ENCODE results near the gene PTPRM.

Gene PTPRM

DNA sequence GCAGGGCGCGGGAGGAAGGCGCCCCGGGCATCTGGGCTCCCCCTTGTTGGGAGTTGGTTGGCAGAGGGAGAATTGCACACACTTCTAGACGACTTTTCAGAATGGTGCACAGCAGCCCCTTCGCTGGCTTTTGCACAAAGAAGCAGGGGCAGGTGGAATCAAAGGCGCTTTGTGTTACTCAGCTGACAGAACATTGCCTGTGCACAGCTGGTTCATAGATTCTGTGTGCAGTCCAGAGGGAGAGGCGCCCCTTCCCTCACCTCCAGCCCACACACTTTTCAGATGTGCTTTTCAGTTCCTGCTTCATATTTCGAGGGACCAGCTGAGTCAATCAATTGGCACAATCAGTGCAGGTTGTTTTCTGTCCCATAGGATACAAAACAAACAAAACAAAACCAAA lies 693.7 kb downstream of the PTPRM start:
- DNase-seq (ENCODE audit: low read depth in 2 of 3, low spot score in 1 of 3), result no peak

DNA sequence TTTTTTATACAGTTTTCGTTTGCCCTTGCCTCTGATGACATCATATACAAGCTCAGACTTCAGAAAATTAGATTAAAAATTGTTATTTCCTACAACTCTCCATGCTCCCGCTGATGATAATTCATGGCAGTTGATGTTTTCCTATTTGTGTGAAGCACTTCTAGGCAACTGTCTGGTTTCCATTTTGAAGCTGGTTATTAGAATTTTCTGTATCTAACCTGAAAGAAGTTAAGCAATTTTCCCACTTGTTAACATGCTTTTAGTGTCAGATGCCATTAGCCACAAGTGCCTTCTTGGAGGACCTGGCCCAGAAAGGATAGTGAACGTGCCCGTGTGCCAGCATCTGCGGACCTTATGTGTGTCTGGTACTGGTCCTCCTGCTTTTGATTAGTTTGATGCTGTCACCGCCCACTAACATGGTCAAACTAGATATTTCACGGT lies 694.6 kb downstream of the PTPRM start:
- DNase-seq (ENCODE audit: low read depth in 2 of 3, low spot score in 1 of 3), result no peak

DNA sequence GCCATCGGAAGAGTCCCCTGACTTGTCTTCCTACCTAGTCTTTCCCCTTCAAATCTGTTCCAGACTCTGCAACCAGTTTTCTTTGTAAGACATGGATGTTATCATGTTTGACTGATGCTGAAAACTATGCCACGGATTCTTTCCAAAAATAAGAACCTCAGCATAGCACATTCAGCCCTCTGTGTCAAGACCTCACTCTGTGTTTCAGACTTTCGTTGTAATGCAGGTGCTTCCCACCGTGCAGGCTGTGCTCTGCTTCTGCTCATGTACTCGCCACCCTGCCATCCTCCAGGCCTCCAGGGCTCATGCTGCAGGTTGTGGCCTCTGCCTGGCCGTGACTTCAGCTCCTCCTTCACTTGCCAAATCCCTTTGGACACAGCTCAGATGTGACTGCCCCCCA lies 695.1 kb downstream of the PTPRM start:
- DNase-seq (ENCODE audit: low read depth in 2 of 3, low spot score in 1 of 3), result no peak

GRCh38 chr18:8264116-8264515 lies 697.0 kb downstream of the PTPRM start:
- no peak for DNase-seq (ENCODE audit: low read depth in 2 of 3, low spot score in 1 of 3)

- DNase-seq (ENCODE audit: low read depth in 2 of 3, low spot score in 1 of 3), result no peak
Observed at GRCh38 chr18:8264861-8265411, 697.8 kb downstream of the PTPRM start.

- DNase-seq (ENCODE audit: low read depth in 2 of 3, low spot score in 1 of 3), result no peak
Observed at GRCh38 chr18:8272254-8272653, 705.1 kb downstream of the PTPRM start.

DNA sequence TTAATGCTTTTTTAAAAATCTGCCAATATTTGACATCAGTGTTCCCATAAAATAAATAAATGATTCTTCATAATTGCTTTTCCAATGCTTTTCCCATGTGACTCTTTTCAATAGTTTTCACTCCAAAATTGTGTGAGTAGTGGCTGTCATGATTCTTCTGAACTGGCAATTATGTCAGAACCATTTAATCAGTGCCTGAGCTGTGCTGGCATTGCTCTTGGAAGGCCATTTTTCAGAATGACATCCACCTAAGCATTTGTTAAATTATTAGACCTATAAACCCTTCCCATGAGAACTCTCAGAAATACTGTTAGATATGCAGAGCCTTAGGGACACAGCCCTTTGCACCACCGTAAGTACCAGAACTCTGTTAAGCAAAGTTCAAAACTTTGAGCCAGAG lies 707.3 kb downstream of the PTPRM start:
- no peak for DNase-seq (ENCODE audit: low read depth in 2 of 3, low spot score in 1 of 3)

- DNase-seq (ENCODE audit: low read depth in 2 of 3, low spot score in 1 of 3), result no peak
Observed at GRCh38 chr18:8276406-8276805, 709.3 kb downstream of the PTPRM start.

- no peak for DNase-seq (ENCODE audit: low read depth in 2 of 3, low spot score in 1 of 3)
Observed at GRCh38 chr18:8277270-8277669, 710.2 kb downstream of the PTPRM start.

DNA sequence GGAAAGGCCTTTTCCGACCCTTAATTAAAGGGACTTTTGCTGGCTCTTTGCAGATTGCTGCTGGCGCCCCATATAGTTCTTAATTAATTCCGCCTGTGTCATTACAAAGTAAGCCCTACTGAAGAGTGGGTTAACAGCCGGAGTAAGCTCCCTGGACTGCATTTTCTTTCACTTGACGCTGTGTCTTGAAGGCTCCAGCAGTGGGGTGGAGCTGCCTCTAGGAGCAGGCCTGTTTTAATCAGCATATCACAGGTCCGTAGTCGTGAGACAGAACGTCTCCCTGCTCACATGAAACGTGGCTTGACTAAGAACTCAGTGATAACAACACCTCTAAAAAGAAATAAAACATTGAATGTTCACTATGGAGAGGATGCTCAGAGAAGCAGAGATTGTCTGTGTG lies 712.2 kb downstream of the PTPRM start:
- no peak for DNase-seq (ENCODE audit: low read depth in 2 of 3, low spot score in 1 of 3)

DNA sequence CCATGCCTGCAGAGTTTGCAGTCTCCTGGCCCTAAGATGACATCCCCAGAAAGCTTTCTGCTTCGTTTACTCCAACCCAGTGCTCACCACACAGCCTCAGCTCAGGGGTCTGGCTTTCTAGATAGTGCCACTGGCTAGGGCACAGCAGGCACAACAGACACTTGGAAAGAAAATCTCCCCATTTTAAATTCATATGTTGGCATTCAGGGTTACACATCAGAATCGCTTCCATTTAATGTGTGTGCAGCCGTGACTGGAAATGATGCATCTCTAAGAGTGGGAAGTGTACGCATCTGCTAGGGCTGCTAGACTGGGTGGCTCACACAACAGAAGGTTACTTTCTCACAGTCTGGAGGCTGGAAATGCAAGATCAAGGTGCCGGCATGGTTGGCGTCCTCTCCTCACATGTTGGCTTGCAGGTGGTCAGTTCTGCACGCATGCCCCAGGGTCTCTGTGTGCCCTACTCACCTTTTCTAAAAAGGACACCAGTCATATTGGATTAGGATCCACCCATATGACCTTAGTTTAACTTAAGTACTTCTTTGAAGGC lies 712.7 kb downstream of the PTPRM start:
- DNase-seq (ENCODE audit: low read depth in 2 of 3, low spot score in 1 of 3), result no peak

GRCh38 chr18:8283891-8284585 lies 716.9 kb downstream of the PTPRM start:
- DNase-seq (ENCODE audit: low read depth in 2 of 3, low spot score in 1 of 3), result no peak

DNA sequence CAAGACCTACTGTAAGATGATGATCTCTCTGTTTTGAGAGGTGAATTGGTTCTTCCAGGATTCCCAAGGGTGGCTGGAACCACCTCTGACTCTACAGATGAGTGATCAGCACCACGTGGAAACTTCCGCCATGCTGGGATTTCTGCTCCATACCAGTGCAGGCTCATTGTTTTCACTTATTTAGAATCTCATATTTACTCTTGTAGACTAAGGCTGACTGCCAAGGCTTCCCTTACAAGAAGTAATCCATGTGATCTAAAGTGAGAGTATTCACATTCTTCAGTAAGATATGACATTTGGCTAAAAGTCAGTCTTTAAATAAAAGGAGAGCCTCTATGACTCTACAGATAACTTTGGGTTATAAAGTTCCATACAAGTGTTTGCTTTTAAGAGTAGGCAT lies 719.2 kb downstream of the PTPRM start:
- DNase-seq (ENCODE audit: low read depth in 2 of 3, low spot score in 1 of 3), result no peak

DNA sequence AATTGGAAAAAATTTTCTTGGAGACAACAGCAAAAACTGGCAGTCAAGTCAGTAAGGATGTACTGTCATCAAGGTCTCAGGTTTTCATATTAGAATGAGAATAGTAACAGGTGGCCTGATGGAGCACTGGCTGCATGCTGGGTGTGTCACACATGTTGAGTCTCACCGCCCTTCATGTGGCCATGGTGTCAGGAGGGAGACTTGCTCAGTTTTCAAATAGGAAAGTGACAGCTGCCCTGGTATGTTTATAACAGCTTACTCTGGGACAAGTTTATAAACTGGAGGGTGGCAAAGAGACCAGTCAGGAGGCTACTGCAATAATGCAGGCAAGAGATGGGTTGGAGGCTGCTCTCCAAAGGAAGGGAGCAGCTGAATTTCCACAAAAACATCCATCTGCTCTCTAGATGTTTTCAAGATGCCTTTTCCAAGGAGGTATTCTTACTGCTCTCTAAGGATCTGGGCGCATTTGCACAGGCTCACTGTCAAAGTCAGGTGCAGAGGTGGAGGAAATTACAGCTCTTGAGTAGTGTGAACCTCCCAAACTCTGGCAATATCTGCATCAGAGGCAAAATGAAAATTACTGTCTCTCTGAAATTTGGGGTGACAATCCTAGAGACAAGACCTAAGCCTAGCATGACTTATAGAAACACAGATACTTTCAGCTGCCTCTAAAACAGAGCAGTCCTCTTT lies 720.2 kb downstream of the PTPRM start:
- no peak for DNase-seq (ENCODE audit: low read depth in 2 of 3, low spot score in 1 of 3)

GRCh38 chr18:8288472-8289195 lies 721.5 kb downstream of the PTPRM start:
- no peak for DNase-seq (ENCODE audit: low read depth in 2 of 3, low spot score in 1 of 3)

GRCh38 chr18:8290435-8290834 lies 723.3 kb downstream of the PTPRM start:
- no peak for DNase-seq (ENCODE audit: low read depth in 2 of 3, low spot score in 1 of 3)

GRCh38 chr18:8290913-8291312 lies 723.8 kb downstream of the PTPRM start:
- no peak for DNase-seq (ENCODE audit: low read depth in 2 of 3, low spot score in 1 of 3)

DNA sequence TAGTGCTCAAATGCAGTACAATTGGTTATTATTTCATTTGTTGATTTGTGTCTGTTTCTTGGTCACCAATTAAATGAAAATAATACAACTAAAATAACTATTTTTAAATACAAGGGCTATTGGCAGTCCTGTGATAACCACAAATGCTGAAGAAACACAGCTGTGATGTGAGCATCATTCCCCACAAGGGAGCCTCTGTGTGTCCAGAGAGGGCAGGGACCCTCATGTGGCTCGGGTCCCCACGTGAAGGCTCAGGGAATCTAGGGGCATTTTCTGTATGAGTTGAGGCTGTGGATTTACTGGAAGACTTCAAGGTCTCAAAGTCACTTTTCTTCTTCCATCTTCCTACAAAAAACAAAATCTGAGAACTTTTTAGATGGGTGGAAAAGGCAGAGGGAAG lies 726.1 kb downstream of the PTPRM start:
- no peak for DNase-seq (ENCODE audit: low read depth in 2 of 3, low spot score in 1 of 3)

GRCh38 chr18:8296886-8297616 lies 729.9 kb downstream of the PTPRM start:
- DNase-seq (ENCODE audit: low read depth in 2 of 3, low spot score in 1 of 3), result no peak

GRCh38 chr18:8298186-8298585 lies 731.1 kb downstream of the PTPRM start:
- DNase-seq (ENCODE audit: low read depth in 2 of 3, low spot score in 1 of 3), result no peak

All from stimulated activated CD4-positive, alpha-beta T cell treated with anti-CD3 and anti-CD28 coated beads, Interleukin-12 subunit alpha, Interleukin-12 subunit beta, amount 100 ng/mL, for 48 hours (primary cell).